ENCODE measurements around the gene UBAP2.

DNA sequence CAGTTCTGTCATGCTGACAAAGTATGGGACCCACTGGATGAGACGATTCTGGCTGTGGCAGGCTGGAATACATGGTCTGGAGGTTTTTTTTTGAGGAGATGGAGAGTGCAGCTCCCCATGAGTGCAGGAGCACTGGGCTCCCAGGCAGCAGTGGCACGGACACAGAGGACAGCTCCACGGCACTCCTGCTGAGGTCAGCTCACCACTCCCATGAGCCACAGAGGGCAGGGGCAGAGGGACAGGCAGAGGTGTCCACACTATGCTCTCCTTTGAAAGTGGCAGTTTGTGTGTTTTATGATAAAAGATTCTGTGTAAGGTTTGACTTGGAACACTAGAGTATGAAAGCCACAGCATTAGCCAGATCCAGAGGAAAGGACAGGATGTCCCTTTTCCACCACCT is 117.4 kb downstream of the UBAP2 start:
- TF ChIP-seq, protein P1, sequence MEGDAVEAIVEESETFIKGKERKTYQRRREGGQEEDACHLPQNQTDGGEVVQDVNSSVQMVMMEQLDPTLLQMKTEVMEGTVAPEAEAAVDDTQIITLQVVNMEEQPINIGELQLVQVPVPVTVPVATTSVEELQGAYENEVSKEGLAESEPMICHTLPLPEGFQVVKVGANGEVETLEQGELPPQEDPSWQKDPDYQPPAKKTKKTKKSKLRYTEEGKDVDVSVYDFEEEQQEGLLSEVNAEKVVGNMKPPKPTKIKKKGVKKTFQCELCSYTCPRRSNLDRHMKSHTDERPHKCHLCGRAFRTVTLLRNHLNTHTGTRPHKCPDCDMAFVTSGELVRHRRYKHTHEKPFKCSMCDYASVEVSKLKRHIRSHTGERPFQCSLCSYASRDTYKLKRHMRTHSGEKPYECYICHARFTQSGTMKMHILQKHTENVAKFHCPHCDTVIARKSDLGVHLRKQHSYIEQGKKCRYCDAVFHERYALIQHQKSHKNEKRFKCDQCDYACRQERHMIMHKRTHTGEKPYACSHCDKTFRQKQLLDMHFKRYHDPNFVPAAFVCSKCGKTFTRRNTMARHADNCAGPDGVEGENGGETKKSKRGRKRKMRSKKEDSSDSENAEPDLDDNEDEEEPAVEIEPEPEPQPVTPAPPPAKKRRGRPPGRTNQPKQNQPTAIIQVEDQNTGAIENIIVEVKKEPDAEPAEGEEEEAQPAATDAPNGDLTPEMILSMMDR (optimal IDR thresholded peaks at IDR 0.05 in 1 of 3, IDR thresholded peaks at IDR 0.05 in 1 of 3, conservative IDR thresholded peaks at IDR 0.05 in 1 of 3; ENCODE audit: extremely low read depth in 1 of 3, insufficient read depth in 2 of 3, low read length in 3 of 3) = no peak
- TF ChIP-seq EZH2 (IDR thresholded peaks at IDR 0.05; ENCODE audit: low read length) = no peak
